HG03558 (cell line): Measurements from ENCODE around the gene DVL2.
"Not testable (repeated sequence)": the region's sequence is repeated elsewhere in the genome, so short reads cannot be mapped to it uniquely, and the experiment has no call there.

Experiments used
- ATAC-seq: cut with Tn5 transposase; IDR thresholded peaks from one replicate; pipeline ENCODE4 v1.9.1; 2021; ENCODE audit warnings: moderate number of reproducible peaks; ENCODE audit not compliant: unreplicated experiment; ENCODE audit errors: extremely low read depth

Gene DVL2

DNA sequence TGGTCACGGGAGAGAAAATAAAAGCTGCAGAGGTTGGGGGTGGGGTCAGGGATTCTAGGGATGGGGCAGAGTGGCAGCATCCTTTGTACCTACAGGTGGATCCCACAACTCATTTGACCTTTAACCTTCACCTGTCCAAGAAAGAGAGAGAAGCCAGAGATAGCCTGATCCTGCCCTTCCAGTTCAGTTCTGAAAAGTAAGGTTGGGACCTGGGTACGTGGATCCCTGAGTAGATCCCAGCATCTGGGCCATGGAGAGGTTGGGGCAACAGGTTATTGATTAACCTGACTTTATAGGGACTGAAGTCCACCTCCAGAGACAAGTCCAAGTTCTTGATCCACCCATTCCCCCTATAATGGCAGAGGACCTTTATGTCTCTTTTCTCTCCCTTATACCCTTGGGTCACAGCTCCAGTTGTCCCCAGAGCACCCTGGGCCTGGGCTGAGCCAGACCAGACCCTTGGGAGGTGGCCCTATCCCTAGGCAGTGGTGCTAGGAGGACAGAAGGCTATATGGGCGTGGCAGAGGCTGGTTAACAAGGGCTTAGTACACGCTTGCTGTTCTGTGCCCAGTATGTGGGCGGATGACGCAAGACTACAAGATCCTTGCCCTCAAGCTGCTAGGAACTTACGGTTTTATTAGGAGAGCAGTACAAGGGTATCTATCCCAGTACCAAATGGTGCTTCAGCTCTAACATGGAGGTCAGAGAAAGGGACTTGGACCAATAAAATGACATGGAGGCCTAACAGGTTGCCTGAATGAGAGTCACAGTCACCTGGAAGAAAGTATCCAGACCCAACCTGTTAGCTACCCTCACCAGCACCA, 24.6 kb upstream of the DVL2 start:
- no peak for ATAC-seq

GRCh38 chr17:7256766-7257456, 22.6 kb upstream of the DVL2 start:
- ATAC-seq, result no peak

GRCh38 chr17:7254511-7254910, 20.2 kb upstream of the DVL2 start:
- ATAC-seq, result no peak

- no peak for ATAC-seq
Observed at GRCh38 chr17:7253082-7253481, 18.8 kb upstream of the DVL2 start.

GRCh38 chr17:7252176-7253043, 18.1 kb upstream of the DVL2 start, which contains the start of gene ELP5:
TSS of gene ELP5 (plus strand) at chr17:7252215. CDS start at chr17:7252551, 336 bp downstream.
- peak; percentile 33 for ATAC-seq

DNA sequence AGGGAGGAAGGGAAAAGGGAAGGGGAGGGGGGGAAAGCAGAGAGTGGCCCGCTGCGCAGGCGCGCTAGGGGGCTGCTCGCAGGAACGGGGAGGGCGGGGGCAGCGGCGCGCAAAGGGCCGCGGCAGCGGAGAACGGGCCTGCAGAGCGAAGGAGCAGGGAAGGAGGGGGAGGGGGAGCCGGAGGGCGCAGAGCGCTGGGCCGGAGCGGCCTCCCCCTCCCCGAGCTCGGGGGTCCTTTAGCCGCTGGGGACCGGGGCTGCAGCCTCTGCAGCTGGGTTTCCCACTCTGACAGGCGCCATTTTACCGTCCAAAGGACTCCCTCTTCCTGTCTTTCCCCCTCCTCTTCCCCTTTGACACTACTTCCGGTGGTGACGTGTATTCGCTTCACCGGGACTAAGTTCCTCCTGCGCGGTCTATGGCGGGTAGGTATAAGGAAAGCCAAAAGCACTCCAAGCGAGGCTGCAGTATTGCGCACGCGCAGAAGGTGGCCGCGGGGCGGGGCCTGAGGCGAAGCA, 17.4 kb upstream of the DVL2 start, which contains the start of gene CTDNEP1:
Gene CTDNEP1, minus strand, starts transcription at position 74 of the 515 bp plus-strand sequence. CDS start 438 bp downstream, outside the sequence.
- ATAC-seq, result peak; percentile 68

GRCh38 chr17:7250695-7251627, 16.6 kb upstream of the DVL2 start:
- no peak for ATAC-seq

GRCh38 chr17:7249830-7250229, 15.5 kb upstream of the DVL2 start:
- ATAC-seq, result no peak

GRCh38 chr17:7249214-7249613, 14.9 kb upstream of the DVL2 start:
- ATAC-seq, result no peak

DNA sequence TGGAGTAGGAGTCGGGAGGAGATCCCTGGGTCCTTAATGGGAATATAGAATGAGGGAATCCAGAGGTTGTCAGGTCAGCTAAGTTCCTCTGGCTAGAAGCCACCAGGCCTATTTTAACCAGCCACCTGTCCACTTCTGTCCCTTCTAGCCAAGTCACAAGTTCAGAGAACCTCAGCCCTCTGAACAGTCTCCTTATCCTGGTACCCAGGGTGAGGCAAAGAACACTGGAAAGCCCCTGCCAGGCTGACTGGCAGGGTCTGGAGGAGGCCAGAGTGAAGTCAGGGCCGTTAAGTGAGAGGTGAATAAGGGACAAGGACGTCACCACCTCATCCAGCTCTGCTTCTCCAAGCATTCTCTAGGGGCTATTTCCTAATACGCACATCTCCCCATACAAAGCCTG, 14.5 kb upstream of the DVL2 start:
- ATAC-seq, result no peak

- no peak for ATAC-seq
Observed at GRCh38 chr17:7246779-7247178, 12.5 kb upstream of the DVL2 start.

DNA sequence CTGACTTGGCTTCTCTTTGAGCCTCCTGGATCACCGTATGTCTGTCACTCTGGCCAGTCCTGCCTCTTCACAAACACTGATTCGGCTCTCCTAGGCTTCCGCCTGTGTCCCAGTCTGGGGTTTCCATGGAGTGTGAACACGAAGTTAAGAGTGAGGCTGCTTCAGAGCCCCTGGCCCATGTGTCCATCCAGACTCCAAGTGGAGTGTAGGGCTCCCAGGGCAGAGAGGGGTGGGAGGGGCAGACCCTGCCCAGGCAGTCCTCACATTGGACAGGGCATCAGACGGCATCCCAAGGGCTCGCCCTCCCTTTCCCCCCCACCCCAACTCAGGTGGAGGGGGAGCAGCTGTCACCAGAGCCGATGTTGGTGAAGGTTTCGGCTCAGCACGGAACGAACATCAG, 9.5 kb upstream of the DVL2 start:
- not testable (repeated sequence) for ATAC-seq

DNA sequence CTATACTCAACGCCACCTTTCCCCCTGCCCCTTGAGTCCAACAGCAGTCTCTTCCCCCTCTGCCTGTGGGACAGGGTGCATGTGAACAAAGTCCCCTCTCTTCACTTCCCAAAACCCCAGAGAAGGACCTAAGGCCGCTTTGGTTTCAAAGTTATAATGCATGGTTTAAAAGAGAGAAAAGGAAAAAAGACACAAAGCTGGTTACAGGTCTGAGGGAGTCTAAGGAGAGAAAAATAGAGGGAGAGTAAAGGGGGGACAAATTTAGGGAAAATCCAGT, 9.1 kb upstream of the DVL2 start:
- ATAC-seq, result no peak

GRCh38 chr17:7242717-7243452, 8.6 kb upstream of the DVL2 start:
- ATAC-seq, result no peak

- ATAC-seq, result no peak
Observed at GRCh38 chr17:7241783-7242716, 7.7 kb upstream of the DVL2 start, which contains the start of gene GABARAP. TSS of gene GABARAP (minus strand) at chr17:7242449. CDS start at chr17:7242330, 119 bp downstream.

- no peak for ATAC-seq
Observed at GRCh38 chr17:7241090-7241733, 6.9 kb upstream of the DVL2 start.

DNA sequence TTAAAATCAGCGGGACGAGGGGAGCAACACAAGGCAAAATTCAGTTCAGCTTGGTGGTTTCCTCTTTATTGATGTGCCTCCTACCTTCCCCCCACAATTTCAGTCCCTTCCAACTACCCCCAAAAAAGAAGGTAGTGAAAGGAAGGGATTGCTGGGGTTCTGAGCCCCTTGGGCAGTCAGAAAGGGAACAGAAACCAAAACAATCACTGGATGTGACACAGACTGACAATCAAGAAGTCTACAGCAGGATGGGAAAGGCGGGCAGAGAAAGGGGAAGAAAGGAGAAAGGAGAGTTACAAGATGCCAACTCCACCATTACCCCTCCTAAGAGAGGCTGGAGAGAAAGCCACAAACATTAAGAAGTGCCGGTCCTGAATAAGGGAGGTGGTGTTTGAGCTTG, 6.1 kb upstream of the DVL2 start:
- ATAC-seq, result no peak
